Activated gamma-delta T cell treated with Interleukin-2 at 50 U/mL for 16 hours (primary cell): ENCODE measurements around the gene FCN1.
"Not testable (repeated sequence)": the region's sequence is repeated elsewhere in the genome, so short reads cannot be mapped to it uniquely, and the experiment has no call there.

Experiments
- DNase-seq: peaks from one replicate; pipeline ENCODE4 v3.0.0-alpha.2; 2020

Gene FCN1

DNA sequence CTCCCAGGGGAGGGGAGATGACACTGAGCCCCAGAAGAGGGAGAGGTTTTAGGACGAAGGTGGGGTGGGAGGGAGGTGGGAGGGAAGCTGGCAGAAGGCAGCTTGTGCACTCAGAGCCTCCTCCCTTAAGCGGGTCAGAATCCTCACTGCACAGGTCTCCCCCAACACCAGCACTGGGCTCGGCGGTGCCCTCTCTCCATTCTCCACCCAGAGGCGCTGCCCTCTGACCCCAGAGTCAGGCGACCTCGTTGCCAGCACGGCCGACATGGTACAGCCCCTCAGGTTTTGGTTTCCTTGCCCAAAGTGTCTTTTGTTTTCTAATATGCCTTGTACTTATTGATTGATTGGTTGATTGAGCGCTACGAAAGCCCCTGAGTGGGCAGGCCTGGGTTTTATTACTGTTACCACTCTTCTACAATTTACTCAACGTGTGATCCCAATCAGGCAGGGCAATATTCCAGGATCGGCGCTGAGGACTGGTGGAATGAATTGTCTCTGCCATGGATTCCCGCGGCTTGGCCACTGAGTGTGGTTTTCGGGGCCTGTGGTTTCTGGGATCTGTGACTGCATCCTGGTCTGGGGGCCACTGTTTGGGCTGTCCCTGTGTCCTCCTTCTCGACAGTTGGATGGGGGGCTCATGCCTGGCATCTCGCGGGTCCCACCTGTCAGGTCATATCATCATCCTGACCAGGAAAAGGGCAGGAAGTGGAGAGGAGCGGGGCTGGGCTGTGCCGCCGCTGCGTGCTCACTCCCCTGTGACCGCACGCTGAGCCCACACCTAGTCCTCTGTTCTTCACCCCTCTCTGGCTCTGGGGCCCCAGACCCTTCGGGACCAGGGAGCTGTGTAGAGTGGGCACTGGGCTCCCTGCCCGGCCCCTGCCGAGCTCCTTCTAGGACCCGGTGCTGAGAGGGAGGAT is 46.7 kb downstream of the FCN1 start:
- DNase-seq = no peak

DNA sequence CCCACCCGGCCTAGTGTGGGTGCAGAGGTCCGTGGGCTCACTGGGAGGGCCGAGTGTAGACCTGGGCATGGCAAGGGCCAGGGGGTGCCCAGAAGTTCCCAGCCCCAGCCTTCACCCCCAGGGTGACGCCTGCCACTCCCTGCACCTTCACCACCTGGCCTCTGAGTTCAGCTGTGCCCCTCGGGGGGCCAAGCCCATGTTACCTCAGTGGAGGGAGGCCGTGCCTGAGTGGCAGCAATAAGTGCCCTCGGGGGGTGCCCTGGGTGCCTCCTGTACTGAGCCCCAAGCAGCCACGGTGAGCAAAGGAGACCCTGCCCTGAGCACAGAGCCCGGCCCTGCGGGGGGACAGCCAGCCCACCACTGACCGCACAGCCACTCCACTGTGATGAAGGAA is 47.4 kb downstream of the FCN1 start:
- DNase-seq = no peak

- no peak for DNase-seq
Observed at GRCh38 chr9:134869554-134870300, 48.0 kb downstream of the FCN1 start.

- DNase-seq = no peak
Observed at GRCh38 chr9:134868751-134869553, 48.8 kb downstream of the FCN1 start.

- no peak for DNase-seq
Observed at GRCh38 chr9:134867917-134868750, 49.6 kb downstream of the FCN1 start.

- no peak for DNase-seq
Observed at GRCh38 chr9:134864821-134865190, 52.9 kb downstream of the FCN1 start.

- no peak for DNase-seq
Observed at GRCh38 chr9:134863941-134864820, 53.5 kb downstream of the FCN1 start.

- no peak for DNase-seq
Observed at GRCh38 chr9:134863306-134863902, 54.3 kb downstream of the FCN1 start.

DNA sequence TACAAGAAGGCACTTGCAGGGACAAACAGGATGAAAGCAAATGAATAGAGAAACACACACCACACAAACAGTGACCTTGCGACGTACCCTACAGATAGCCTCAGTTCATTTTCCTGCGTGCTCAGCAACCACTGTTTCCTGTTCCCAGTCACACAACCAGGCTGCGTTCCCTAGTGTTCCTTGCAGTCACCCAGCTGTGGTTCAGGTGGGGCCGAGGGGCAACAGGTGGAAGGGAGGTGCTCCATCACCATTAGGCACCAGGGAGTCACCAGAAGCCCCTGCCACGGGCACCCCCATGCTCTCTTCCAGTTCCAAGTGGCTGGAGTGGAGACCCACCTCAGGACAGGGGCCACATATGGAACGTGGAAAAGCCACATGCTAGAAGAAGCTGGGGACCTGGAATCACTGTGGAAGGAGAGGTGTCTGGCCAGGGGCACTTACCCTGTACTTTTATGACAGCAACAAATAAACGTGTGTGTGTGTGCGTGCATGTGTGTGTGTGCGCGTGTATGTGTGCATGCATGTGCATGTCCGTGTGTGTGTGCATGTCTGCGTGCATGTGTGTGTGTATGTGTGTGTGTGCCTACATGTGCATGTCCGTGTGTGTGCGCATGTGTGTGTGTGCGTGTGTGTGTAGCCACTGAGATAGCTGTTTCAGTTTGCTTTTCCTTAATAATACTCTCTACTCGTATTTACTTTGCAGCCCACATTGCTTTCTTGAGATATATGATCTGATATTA is 55.9 kb downstream of the FCN1 start:
- no peak for DNase-seq

DNA sequence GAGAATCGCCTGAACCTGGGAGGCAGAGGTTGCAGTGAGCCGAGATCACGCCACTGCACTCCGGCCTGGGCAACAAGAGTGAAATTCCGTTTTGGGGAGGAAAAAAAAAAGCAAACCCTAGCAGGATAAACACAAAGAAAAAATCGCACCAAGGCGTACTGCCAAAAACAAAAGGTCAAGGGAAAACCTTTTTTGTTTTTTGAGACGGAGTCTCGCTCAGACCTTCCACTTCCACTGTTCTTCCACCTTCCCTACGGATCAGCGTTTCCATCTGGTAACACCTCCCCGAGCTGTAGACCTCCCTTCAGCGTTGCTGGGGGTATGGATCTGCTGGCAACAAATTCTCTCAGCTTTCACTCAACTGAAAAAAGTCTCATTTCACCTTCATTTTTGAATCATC is 57.2 kb downstream of the FCN1 start:
- no peak for DNase-seq

DNA sequence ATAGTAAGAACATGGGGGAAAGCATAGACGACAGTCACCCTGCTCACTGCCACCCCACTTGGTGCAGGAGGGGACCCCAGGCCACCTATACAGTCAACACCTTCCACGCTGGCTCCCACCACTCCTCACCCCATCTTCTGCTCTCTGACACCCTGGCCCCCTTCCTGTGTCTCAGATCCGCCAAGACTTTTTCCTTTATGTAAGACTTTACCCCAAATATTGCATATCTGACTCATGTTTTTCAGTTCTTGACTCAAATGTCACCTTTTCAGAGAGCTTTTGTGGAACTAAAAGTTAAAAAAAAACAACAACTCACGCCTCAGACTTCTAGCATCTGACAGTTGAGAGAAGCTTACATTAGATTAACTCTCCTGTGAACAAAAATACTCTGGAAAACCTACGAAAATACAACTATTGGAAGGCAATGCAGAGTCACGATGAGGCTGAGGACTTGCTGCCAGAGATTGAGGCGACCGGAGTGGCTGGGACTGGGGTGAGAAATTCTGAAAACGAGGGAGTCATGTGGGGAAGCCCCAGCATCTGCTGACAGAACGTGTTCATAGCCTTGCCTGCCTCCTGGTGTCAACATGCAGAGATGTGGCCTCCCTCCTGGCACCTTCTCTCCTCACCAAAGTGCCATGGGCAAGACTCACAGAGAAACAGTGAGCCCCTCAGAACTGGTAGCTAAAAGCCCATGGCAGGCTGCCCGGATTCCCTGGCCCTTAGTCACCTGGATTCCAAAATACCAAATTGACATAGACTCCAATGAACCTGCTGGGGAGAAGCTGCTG is 59.5 kb downstream of the FCN1 start:
- DNase-seq = peak; percentile 1

DNA sequence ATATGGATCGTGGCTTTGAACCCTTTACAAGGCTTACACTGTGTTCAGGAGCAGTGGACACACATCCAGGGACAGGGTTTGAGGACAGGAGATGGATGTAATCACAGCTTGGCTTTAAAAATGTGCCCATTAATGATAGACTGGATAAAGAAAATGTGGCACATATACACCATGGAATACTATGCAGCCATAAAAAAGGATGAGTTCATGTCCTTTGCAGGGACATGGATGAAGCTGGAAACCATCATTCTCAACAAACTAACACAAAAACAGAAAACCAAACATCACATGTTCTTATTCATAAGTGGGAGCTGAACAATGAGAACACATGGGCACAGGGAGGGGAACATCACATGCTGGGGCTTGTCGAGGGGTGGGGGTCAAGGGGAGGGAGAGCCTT is 60.3 kb downstream of the FCN1 start:
- DNase-seq = not testable (repeated sequence)

DNA sequence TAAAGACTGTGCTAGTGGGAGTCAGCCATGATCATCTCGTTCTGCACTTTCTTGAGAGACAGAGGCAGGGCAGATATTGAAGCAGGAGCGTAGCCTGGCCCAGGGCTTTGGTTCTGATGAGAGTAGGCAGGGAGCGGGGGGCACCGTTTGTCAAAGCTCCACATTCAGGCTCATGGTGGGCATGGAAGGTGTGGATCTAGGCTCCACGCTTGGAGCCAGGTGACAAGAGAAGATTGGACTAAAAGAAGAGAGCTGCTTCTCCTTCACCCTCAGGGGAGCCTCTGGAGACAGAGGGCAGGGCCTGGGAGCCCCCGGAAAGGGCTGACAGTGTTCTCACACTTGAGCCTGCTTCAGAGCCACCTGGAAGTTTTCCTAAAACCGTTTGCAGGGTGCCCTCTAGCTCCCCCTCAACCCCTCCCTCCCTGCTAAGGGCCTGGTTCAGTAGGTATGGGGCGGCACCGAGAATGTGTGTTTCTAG is 61.8 kb downstream of the FCN1 start:
- no peak for DNase-seq
